ENCODE data around the gene MARS1. TPM values are rescaled to one million over a fixed set of nuclear protein-coding genes. Genes with fewer than 3 reads are reported as not detected.

The MARS1 gene
- total and polyA plus RNA-seq, 2 experiments from 2014 or later = 117 to 147 TPM

DNA sequence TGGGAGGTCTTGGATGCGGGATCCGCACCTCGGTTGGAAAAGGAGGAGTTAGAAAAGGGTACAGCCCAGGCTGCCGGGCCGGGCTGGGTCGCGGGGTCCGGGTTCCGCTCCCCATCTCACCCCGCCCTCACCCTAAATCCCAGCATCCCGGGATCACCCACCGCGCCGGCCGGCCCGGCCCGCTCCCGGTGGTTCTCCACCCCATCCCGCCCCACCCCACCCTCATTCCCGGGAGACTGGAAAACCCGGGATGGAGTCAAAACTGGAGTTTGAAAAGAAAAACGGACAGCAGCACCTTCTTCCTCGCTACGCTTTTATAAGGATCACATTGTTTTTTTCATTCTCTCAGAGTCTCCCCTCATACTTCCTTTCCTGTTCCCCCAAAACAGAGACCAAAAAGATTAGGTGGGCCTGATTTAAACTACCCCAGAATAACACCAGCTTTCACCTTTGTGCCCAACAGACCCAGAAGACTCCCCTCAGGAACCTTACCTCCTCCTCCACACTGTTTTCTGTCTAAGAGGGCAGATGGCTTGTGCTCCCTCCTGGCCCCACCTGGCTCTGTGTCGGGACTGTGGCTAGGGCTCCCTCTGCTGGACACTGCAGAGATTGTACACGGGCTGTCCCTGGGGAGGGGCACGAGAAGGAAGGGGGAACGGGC is 25.5 kb upstream of the MARS1 start:
- Histone ChIP-seq H3K79me2 (no peaks in the 10 kb centered on the region), H3K27me3 (no peaks in the 10 kb centered on the region), H3K4me1 (ENCODE audit: insufficient read depth) (peaks cover 6% of the 10 kb centered on the region), H3K9me3 (ENCODE audit: low read depth) (no peaks in the 10 kb centered on the region), H3K36me3 (replicated peaks; ENCODE audit: insufficient read depth, low read depth) (no peaks in the 10 kb centered on the region), H3K27ac (peak overlapping the region; percentile 90), H4K20me1 (ENCODE audit: insufficient read depth, poor library complexity, severe bottlenecking) (no peaks in the 10 kb centered on the region), H3K9me2 (replicated peaks; ENCODE audit: insufficient read depth) (no peaks in the 10 kb centered on the region), H2AFZ (peak overlapping the region; percentile 69), H3K4me3 (peak overlapping the region; percentile 41), H3K4me2 (peak overlapping the region; percentile 86)
- TF ChIP-seq EZH2phosphoT487 (IDR thresholded peaks at IDR 0.05; ENCODE audit: low read depth, severe bottlenecking, unreplicated experiment) (no peak), CTCF (IDR thresholded peaks at IDR 0.05; ENCODE audit: poor library complexity) (peak; percentile 98)
- 0% methylated on average over 28 of the region's 28 CpGs for WGBS (ENCODE audit: low lambda C conversion rate, missing lambda C conversion rate)
- DNase-seq (ENCODE audit: low spot score) = peak; percentile 93

- Histone ChIP-seq H3K27ac (no peak overlapping the region), H2AFZ (no peak overlapping the region), H3K79me2 (no peaks in the 10 kb centered on the region), H4K20me1 (ENCODE audit: insufficient read depth, poor library complexity, severe bottlenecking) (no peaks in the 10 kb centered on the region), H3K4me3 (no peak overlapping the region), H3K4me2 (peak overlapping the region; percentile 86), H3K4me1 (ENCODE audit: insufficient read depth) (peaks cover 6% of the 10 kb centered on the region), H3K9me3 (ENCODE audit: low read depth) (no peaks in the 10 kb centered on the region), H3K9me2 (replicated peaks; ENCODE audit: insufficient read depth) (no peaks in the 10 kb centered on the region), H3K36me3 (replicated peaks; ENCODE audit: insufficient read depth, low read depth) (no peaks in the 10 kb centered on the region), H3K27me3 (peaks cover 3% of the 10 kb centered on the region)
- 28% methylated on average over 5 of the region's 5 CpGs for WGBS (ENCODE audit: low lambda C conversion rate, missing lambda C conversion rate)
- TF ChIP-seq EZH2phosphoT487 (IDR thresholded peaks at IDR 0.05; ENCODE audit: low read depth, severe bottlenecking, unreplicated experiment) = no peak
- no peak for TF ChIP-seq CTCF (IDR thresholded peaks at IDR 0.05; ENCODE audit: poor library complexity)
- no peak for TF ChIP-seq EZH2 (IDR thresholded peaks at IDR 0.05; ENCODE audit: borderline replicate concordance)
- no peak for DNase-seq (ENCODE audit: low spot score)
Observed at GRCh38 chr12:57462912-57463253, 25.0 kb upstream of the MARS1 start.

- TF ChIP-seq CTCF (IDR thresholded peaks at IDR 0.05; ENCODE audit: poor library complexity) = no peak
- no peak for TF ChIP-seq EZH2 (IDR thresholded peaks at IDR 0.05; ENCODE audit: borderline replicate concordance)
- TF ChIP-seq EZH2phosphoT487 (IDR thresholded peaks at IDR 0.05; ENCODE audit: low read depth, severe bottlenecking, unreplicated experiment) = no peak
- Histone ChIP-seq H3K79me2 (no peaks in the 10 kb centered on the region), H3K4me1 (ENCODE audit: insufficient read depth) (no peaks in the 10 kb centered on the region), H3K9me3 (ENCODE audit: low read depth) (no peaks in the 10 kb centered on the region), H3K4me2 (no peak overlapping the region), H3K27ac (no peak overlapping the region), H3K36me3 (replicated peaks; ENCODE audit: insufficient read depth, low read depth) (no peaks in the 10 kb centered on the region), H3K4me3 (no peak overlapping the region), H4K20me1 (ENCODE audit: insufficient read depth, poor library complexity, severe bottlenecking) (no peaks in the 10 kb centered on the region), H2AFZ (no peak overlapping the region), H3K9me2 (replicated peaks; ENCODE audit: insufficient read depth) (no peaks in the 10 kb centered on the region), H3K27me3 (peaks cover 5% of the 10 kb centered on the region)
- 94% methylated on average over 12 of the region's 12 CpGs for WGBS (ENCODE audit: low lambda C conversion rate, missing lambda C conversion rate)
- no peak for DNase-seq (ENCODE audit: low spot score)
Observed at GRCh38 chr12:57464569-57464968, 23.3 kb upstream of the MARS1 start.

All from hepatocyte (in vitro differentiated cells).